HG02759 (cell line): ENCODE results near the gene DENND5B.
"Not testable (repeated sequence)": the region's sequence is repeated elsewhere in the genome, so short reads cannot be mapped to it uniquely, and the experiment has no call there.

Experiments
- ATAC-seq: cut with Tn5 transposase; IDR thresholded peaks from one replicate; pipeline ENCODE4 v1.9.1; 2021; ENCODE audit warnings: mild to moderate bottlenecking, moderate library complexity; ENCODE audit not compliant: unreplicated experiment

DENND5B gene

DNA sequence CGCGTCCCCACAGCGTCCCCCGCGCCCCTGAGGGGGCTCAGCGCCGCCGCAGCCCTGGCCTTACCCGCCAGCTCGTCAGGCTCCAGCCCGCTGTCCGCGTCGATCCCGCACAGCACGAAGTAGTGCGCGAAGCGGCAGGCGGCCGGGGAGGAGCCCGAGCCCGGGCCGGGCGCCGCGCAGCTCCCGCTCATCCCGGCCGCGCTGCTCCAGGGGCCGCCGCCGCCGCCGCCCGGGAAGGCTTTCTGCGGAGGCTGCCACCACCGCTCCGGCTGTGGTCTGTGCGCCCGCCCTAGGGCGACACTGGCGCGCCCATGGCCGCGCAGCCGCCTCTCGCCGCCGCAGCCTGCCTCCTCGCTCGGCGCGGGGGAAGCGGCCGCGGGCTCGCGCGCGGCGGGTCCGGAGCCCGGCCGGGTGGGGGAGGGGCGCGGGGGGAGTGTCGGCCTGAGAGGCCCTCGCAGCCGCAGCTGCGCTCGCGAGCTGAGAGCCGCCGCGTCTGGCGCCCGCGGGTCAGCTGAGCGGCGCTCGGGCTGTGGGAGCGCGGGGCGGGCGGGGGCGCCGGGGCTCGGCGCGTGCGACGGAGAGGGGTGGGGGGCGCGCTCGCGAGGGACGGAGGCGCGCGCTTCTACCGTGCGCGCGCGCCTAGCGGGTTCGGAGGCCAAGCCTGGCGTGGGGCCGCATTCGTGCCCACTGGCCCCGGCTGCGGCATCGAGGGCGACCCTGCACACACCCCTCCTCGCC is at the start of gene DENND5B:
Gene DENND5B (minus strand): TSS at position 495 of the 738 bp plus-strand sequence. CDS start 304 bp downstream, at position 191.
- peak; percentile 70 for ATAC-seq

- no peak for ATAC-seq
Measured at GRCh38 chr12:31634620-31635019, 43.7 kb upstream of the DENND5B start.

GRCh38 chr12:31633464-31633863 is 42.5 kb upstream of the DENND5B start:
- no peak for ATAC-seq

DNA sequence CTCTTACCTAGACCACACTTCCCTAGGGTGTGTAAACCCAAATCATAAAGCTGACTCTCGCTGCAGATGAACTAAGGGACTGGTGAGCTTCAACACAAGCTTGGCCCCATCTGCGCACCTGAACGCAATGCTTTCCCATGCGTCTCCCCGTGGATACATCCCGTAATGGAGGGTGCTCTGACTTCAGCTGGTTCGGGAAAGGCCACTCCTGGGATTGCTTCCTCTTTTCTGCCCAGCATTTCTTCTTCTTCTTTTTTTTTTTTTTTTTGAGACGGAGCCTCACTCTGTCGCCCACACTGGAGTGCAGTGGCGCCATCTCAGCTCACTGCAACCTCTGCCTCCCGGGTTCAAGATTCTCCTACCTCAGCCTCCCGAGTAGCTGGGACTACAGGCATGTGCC is 40.9 kb upstream of the DENND5B start:
- no peak for ATAC-seq

- no peak for ATAC-seq
Measured at GRCh38 chr12:31631023-31631724, 40.2 kb upstream of the DENND5B start.

DNA sequence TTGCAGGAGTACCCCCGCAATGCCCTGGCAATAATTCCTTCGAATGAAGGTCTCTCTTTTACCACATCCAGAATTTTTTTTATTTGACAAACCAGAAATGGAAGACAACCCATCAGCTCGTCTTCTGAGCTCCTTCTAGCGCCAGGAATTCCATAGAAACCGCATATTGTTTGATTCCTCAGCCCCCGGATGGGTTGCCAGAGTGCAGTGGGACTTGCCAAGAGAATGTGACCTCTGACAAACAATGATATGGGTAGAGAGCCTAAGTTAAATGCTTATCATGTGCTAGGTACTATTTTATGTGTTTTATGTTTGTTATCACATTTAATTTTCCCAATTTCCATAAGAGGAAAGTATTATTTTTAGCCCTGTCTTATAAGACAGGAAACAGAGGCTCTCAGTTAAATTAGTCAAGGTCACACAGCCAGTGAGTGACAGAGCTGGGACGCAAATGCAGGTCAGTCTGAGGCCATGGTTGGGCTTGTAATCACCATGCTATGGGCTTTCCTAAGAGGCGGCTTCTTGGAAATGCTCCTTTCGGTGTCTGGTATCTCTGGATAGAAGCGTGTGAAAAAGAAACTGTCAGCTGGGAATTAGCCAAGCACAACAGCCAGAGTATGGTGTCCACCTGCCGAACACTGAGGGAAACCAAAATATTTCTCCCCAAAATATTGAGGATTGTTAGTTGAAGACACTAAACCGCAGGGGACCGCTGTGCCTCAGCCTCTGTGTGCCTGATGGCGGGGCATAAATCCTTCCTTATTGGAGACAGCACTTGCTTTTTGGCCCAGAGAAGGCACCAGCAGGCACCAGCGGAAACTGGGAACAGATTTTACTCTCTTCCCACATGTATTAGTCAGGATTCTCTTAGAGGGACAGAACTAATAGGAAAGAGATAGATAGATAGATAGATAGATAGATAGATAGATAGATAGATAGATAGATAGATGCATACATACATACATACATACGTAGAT is 39.1 kb upstream of the DENND5B start:
- ATAC-seq: no peak

DNA sequence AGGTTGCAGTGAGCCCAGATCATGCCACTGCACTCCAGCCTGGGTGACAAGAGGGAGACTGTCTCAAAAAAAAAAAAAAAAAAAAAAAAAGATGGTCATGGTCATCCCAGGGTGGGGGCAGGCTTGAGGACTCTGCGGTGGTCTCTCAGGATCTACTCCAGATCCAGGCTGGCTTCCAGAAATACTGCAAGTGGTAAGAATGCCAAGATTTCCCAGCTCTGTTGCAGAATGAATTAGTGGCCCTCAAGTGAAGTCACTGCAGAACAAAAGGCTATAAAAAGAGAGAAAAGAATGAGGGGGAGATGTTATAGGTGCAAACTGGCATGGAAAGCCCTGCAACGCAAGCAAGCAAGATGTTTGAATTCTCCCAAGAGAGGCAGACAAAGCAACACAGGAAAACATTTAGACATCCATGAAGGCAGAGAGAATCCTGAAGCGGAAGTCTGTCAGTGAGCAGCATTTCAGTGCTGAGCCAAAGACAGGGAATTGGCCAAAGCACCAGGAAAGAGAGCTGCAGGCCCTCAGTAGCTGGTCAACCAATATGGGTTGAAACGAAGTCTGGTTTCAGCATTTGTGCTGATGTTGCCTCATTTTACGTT is 36.6 kb upstream of the DENND5B start:
- ATAC-seq: no peak

- ATAC-seq: no peak
Measured at GRCh38 chr12:31626270-31626995, 35.5 kb upstream of the DENND5B start.

- ATAC-seq: no peak
Measured at GRCh38 chr12:31622038-31622437, 31.1 kb upstream of the DENND5B start.

GRCh38 chr12:31620311-31620710 is 29.4 kb upstream of the DENND5B start:
- ATAC-seq: no peak

DNA sequence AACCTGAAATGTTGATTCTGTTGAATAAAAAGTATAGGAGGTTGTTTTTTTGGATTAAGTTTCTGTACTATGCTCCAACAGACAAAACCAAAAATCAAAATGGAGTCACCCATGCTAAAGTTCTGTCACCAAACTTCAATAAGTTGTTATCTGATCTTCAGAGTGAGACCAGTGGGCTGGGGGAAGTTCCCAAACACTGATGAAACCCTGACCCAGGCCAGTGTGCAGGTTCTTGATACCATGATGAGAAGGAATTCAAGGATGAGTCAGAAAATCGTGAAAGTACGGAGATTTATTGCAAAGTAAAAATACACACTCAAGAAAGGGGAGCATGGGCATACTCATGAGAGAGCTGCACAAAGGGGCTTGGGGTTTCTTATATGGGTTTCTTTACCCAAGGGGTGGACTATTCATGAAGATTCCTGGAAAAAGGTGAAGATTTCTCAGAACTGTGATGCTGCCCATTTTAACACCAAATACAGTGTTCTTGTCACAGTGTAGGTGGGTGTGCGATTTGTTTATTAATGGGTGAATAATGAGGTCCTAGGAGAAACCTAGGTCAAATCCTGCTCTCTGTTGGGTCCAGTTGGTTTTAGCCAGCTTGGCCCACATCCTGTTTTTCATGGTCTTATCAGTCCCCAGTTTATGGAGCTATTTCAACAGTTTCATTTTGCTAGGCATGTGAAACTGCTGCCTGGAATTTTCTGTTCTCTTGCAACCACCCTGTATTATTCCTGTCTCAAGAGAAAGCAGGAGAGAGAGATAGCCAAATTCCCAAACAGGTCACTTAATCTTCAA is 27.5 kb upstream of the DENND5B start:
- ATAC-seq: no peak

GRCh38 chr12:31612819-31613218 is 21.9 kb upstream of the DENND5B start:
- no peak for ATAC-seq

GRCh38 chr12:31608299-31608698 is 17.4 kb upstream of the DENND5B start:
- ATAC-seq: not testable (repeated sequence)

- ATAC-seq: no peak
Measured at GRCh38 chr12:31605531-31605930, 14.6 kb upstream of the DENND5B start.

- ATAC-seq: peak; percentile 98
Measured at GRCh38 chr12:31603546-31604009, 12.6 kb upstream of the DENND5B start.

- ATAC-seq: no peak
Measured at GRCh38 chr12:31600750-31601149, 9.8 kb upstream of the DENND5B start.

DNA sequence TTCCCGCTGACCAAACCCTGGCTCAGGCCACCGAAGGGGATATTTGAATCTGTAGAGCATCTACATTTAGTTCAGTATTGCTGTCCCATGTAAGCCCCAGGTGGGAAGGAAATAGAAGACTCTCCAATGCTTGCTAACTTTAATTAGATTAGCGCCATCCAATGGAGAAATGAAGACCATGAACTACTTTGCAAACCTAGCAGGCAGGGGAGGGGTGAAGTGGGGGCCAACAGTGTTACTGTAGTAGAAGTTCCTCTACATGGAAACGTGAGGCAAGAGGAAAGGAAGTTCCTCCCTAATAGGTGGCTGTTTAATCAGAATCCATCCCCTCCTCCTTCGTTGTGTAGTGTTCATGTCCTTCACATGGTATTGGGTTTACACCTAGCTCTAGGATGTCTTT is 9.3 kb upstream of the DENND5B start:
- no peak for ATAC-seq

DNA sequence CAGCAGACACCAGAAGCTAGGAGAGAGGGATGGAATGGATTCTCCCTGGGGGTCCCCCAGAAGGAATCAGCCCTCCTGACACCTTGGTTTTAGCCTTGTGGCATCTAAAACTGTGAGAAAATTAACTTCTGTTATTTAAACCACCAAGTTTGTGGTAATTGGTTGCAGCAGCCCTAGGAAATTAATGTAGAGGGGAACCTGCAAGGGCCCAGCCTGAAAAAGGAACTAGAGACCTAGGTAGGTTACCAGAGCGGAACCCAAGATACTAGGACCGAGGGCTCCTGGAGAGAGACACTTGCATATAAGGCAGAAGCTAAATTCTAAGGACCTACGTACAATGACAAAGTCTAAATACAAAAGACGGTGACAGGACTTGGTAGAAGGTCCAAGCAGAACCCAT is 8.1 kb upstream of the DENND5B start:
- ATAC-seq: peak; percentile 54

GRCh38 chr12:31597066-31597465 is 6.1 kb upstream of the DENND5B start:
- ATAC-seq: no peak
